ENCODE measurements around the gene PHLDB3.

The PHLDB3 gene

GRCh38 chr19:43463381-43464133, 41.0 kb downstream of the PHLDB3 start:
- Mint-ChIP-seq H3K36me3 (no peaks in the 10 kb centered on the region), H3K4me1 (peaks cover 10% of the 10 kb centered on the region)

GRCh38 chr19:43462785-43463380, 41.7 kb downstream of the PHLDB3 start:
- no peaks in the 10 kb centered on the region for H3K9me3 Mint-ChIP-seq
- no peak for DNase-seq (ENCODE audit: low spot score in 2 of 2)
- peaks cover 5% of the 10 kb centered on the region for H3K27me3 Mint-ChIP-seq
- H3K4me3 Mint-ChIP-seq = peak overlapping the region; percentile 94
- no peaks in the 10 kb centered on the region for H3K36me3 Mint-ChIP-seq
- H3K27ac Mint-ChIP-seq = peak overlapping the region; percentile 82
- ATAC-seq (ENCODE audit: low read depth) = no peak
- peaks cover 10% of the 10 kb centered on the region for H3K4me1 Mint-ChIP-seq

More at GRCh38 chr19:43463381-43464133, 41.0 kb downstream of the PHLDB3 start:
- ATAC-seq (ENCODE audit: low read depth) (peak; percentile 88), DNase-seq (ENCODE audit: low spot score in 2 of 2) (peak; percentile 96)
- no peaks in the 10 kb centered on the region for H3K9me3 Mint-ChIP-seq
- peak overlapping the region; percentile 82 for H3K27ac Mint-ChIP-seq
- H3K4me3 Mint-ChIP-seq = peak overlapping the region; percentile 94
- peaks cover 5% of the 10 kb centered on the region for H3K27me3 Mint-ChIP-seq

- H3K27me3 Mint-ChIP-seq = peaks cover 5% of the 10 kb centered on the region
- H3K9me3 Mint-ChIP-seq = no peaks in the 10 kb centered on the region
- DNase-seq (ENCODE audit: low spot score in 2 of 2) (no peak), ATAC-seq (ENCODE audit: low read depth) (no peak)
- H3K4me1 Mint-ChIP-seq = peaks cover 10% of the 10 kb centered on the region
- H3K36me3 Mint-ChIP-seq = no peaks in the 10 kb centered on the region
- no peak overlapping the region for H3K27ac Mint-ChIP-seq
- no peak overlapping the region for H3K4me3 Mint-ChIP-seq
Measured at GRCh38 chr19:43462383-43462782, 42.2 kb downstream of the PHLDB3 start.

GRCh38 chr19:43461303-43461702, 43.2 kb downstream of the PHLDB3 start:
- H3K4me3 Mint-ChIP-seq = no peak overlapping the region
- peaks cover 10% of the 10 kb centered on the region for H3K4me1 Mint-ChIP-seq
- H3K27me3 Mint-ChIP-seq = peaks cover 5% of the 10 kb centered on the region
- peak overlapping the region; percentile 7 for H3K27ac Mint-ChIP-seq
- no peaks in the 10 kb centered on the region for H3K9me3 Mint-ChIP-seq
- no peak for ATAC-seq (ENCODE audit: low read depth)
- no peak for DNase-seq (ENCODE audit: low spot score in 2 of 2)
- no peaks in the 10 kb centered on the region for H3K36me3 Mint-ChIP-seq

GRCh38 chr19:43460362-43461016, 44.1 kb downstream of the PHLDB3 start:
- Mint-ChIP-seq H3K9me3 (no peaks in the 10 kb centered on the region), H3K4me1 (peaks cover 14% of the 10 kb centered on the region), H3K4me3 (no peak overlapping the region), H3K27ac (peak overlapping the region; percentile 7), H3K27me3 (peaks cover 1% of the 10 kb centered on the region), H3K36me3 (no peaks in the 10 kb centered on the region)
- ATAC-seq (ENCODE audit: low read depth) (no peak), DNase-seq (ENCODE audit: low spot score in 2 of 2) (no peak)

GRCh38 chr19:43457809-43458208, 46.7 kb downstream of the PHLDB3 start:
- Mint-ChIP-seq H3K9me3 (no peaks in the 10 kb centered on the region), H3K36me3 (no peaks in the 10 kb centered on the region), H3K4me3 (no peak overlapping the region), H3K4me1 (peaks cover 4% of the 10 kb centered on the region), H3K27me3 (no peaks in the 10 kb centered on the region), H3K27ac (no peak overlapping the region)
- ATAC-seq (ENCODE audit: low read depth) = no peak
- no peak for DNase-seq (ENCODE audit: low spot score in 2 of 2)

GRCh38 chr19:43455321-43456113, 49.0 kb downstream of the PHLDB3 start:
- DNase-seq (ENCODE audit: low spot score in 2 of 2) = no peak
- no peak for ATAC-seq (ENCODE audit: low read depth)
- no peak overlapping the region for H3K4me3 Mint-ChIP-seq
- H3K9me3 Mint-ChIP-seq = peaks cover 5% of the 10 kb centered on the region
- peaks cover 3% of the 10 kb centered on the region for H3K36me3 Mint-ChIP-seq
- H3K4me1 Mint-ChIP-seq = peaks cover 6% of the 10 kb centered on the region
- H3K27ac Mint-ChIP-seq = no peak overlapping the region
- H3K27me3 Mint-ChIP-seq = no peaks in the 10 kb centered on the region

GRCh38 chr19:43454031-43454430, 50.5 kb downstream of the PHLDB3 start:
- peaks cover 3% of the 10 kb centered on the region for H3K36me3 Mint-ChIP-seq
- DNase-seq (ENCODE audit: low spot score in 2 of 2) = no peak
- peaks cover 6% of the 10 kb centered on the region for H3K4me1 Mint-ChIP-seq
- H3K9me3 Mint-ChIP-seq = peaks cover 5% of the 10 kb centered on the region
- no peaks in the 10 kb centered on the region for H3K27me3 Mint-ChIP-seq
- H3K4me3 Mint-ChIP-seq = no peak overlapping the region
- no peak for ATAC-seq (ENCODE audit: low read depth)
- H3K27ac Mint-ChIP-seq = no peak overlapping the region

GRCh38 chr19:43452582-43452981, 52.0 kb downstream of the PHLDB3 start:
- H3K9me3 Mint-ChIP-seq = peaks cover 5% of the 10 kb centered on the region
- H3K27ac Mint-ChIP-seq = no peak overlapping the region
- H3K27me3 Mint-ChIP-seq = no peaks in the 10 kb centered on the region
- peaks cover 6% of the 10 kb centered on the region for H3K4me1 Mint-ChIP-seq
- ATAC-seq (ENCODE audit: low read depth) = no peak
- H3K36me3 Mint-ChIP-seq = peaks cover 3% of the 10 kb centered on the region
- no peak for DNase-seq (ENCODE audit: low spot score in 2 of 2)
- H3K4me3 Mint-ChIP-seq = no peak overlapping the region

- no peak for DNase-seq (ENCODE audit: low spot score in 2 of 2)
- H3K27me3 Mint-ChIP-seq = no peaks in the 10 kb centered on the region
- H3K36me3 Mint-ChIP-seq = peaks cover 3% of the 10 kb centered on the region
- no peak overlapping the region for H3K4me3 Mint-ChIP-seq
- no peak overlapping the region for H3K27ac Mint-ChIP-seq
- peaks cover 5% of the 10 kb centered on the region for H3K9me3 Mint-ChIP-seq
- no peak for ATAC-seq (ENCODE audit: low read depth)
- H3K4me1 Mint-ChIP-seq = peaks cover 5% of the 10 kb centered on the region
Measured at GRCh38 chr19:43450545-43450997, 54.0 kb downstream of the PHLDB3 start.

- Mint-ChIP-seq H3K27ac (no peak overlapping the region), H3K27me3 (no peaks in the 10 kb centered on the region), H3K4me1 (peaks cover 7% of the 10 kb centered on the region), H3K4me3 (no peak overlapping the region), H3K9me3 (peaks cover 4% of the 10 kb centered on the region), H3K36me3 (peaks cover 2% of the 10 kb centered on the region)
- DNase-seq (ENCODE audit: low spot score in 2 of 2) = no peak
- ATAC-seq (ENCODE audit: low read depth) = no peak
Measured at GRCh38 chr19:43447655-43448054, 56.9 kb downstream of the PHLDB3 start.

- DNase-seq (ENCODE audit: low spot score in 2 of 2) (peak; percentile 70 to 78), ATAC-seq (ENCODE audit: low read depth) (peak; percentile 93)
- no peaks in the 10 kb centered on the region for H3K9me3 Mint-ChIP-seq
- no peaks in the 10 kb centered on the region for H3K36me3 Mint-ChIP-seq
- H3K4me1 Mint-ChIP-seq = peaks cover 7% of the 10 kb centered on the region
- H3K27ac Mint-ChIP-seq = no peak overlapping the region
- no peaks in the 10 kb centered on the region for H3K27me3 Mint-ChIP-seq
- H3K4me3 Mint-ChIP-seq = no peak overlapping the region
Measured at GRCh38 chr19:43446746-43447489, 57.6 kb downstream of the PHLDB3 start.

GRCh38 chr19:43445426-43445825, 59.1 kb downstream of the PHLDB3 start:
- no peaks in the 10 kb centered on the region for H3K36me3 Mint-ChIP-seq
- no peak overlapping the region for H3K4me3 Mint-ChIP-seq
- no peak for DNase-seq (ENCODE audit: low spot score in 2 of 2)
- no peaks in the 10 kb centered on the region for H3K27me3 Mint-ChIP-seq
- H3K9me3 Mint-ChIP-seq = no peaks in the 10 kb centered on the region
- no peak for ATAC-seq (ENCODE audit: low read depth)
- peaks cover 8% of the 10 kb centered on the region for H3K4me1 Mint-ChIP-seq
- H3K27ac Mint-ChIP-seq = no peak overlapping the region

All from memory B cell (primary cell).